WTC11 (cell line): ENCODE data around the gene C20orf204.

Source experiments
- RELA ChIP-seq: sonication (generic); formaldehyde crosslinking; IDR thresholded peaks from 2 replicates; pipeline ENCODE4 v1.8.1; 2022; ENCODE audit warnings: missing genetic modification reagents, mild to moderate bottlenecking, borderline replicate concordance
- TF ChIP-seq, protein P1 (sequence below): fragments of 250-450 bp; sonication (Bioruptor Pico); IDR thresholded peaks from 2 replicates; pipeline ENCODE4 v2.1.2; 2022; ENCODE audit warnings: mild to moderate bottlenecking, moderate library complexity
- TF ChIP-seq, protein P2 (sequence below): sonication (generic); formaldehyde crosslinking; IDR thresholded peaks from 2 replicates; pipeline ENCODE4 v1.8.1; 2023; ENCODE audit warnings: mild to moderate bottlenecking, missing genetic modification reagents, moderate library complexity
- TF ChIP-seq, protein P3 (sequence below): fragments of 200-600 bp; IDR thresholded peaks from 2 replicates; pipeline ENCODE4 v1.8.0; 2022; ENCODE audit warnings: antibody characterized with exemption

DNA sequence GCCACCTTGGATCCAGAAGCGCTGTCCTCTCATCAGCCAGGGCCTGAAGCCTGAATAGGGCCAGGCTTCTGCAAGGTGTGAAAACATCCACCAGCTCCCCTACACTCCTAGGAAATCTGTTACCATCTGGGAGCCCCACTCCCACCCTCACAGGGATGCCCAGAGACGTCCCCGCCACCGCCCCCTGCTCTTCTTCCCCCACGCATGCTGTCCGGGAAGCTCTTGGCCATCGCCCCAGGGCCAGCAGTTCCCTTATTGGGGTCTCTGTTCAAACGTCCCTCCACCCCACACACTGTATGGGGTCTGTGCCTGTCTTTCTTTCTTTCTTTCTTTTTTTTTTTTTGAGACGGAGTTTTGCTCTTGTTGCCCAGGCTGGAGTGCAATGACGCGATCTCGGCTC is 39.6 kb downstream of the C20orf204 start:
- TF ChIP-seq, protein P1, sequence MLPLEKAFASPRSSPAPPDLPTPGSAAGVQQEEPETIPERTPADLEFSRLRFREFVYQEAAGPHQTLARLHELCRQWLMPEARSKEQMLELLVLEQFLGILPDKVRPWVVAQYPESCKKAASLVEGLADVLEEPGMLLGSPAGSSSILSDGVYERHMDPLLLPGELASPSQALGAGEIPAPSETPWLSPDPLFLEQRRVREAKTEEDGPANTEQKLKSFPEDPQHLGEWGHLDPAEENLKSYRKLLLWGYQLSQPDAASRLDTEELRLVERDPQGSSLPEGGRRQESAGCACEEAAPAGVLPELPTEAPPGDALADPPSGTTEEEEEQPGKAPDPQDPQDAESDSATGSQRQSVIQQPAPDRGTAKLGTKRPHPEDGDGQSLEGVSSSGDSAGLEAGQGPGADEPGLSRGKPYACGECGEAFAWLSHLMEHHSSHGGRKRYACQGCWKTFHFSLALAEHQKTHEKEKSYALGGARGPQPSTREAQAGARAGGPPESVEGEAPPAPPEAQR (CRISPR knock-in tag) = no peak
- TF ChIP-seq RELA (CRISPR knock-in tag) = no peak
- TF ChIP-seq, protein P2, sequence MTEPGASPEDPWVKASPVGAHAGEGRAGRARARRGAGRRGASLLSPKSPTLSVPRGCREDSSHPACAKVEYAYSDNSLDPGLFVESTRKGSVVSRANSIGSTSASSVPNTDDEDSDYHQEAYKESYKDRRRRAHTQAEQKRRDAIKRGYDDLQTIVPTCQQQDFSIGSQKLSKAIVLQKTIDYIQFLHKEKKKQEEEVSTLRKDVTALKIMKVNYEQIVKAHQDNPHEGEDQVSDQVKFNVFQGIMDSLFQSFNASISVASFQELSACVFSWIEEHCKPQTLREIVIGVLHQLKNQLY = no peak
- TF ChIP-seq, protein P3, sequence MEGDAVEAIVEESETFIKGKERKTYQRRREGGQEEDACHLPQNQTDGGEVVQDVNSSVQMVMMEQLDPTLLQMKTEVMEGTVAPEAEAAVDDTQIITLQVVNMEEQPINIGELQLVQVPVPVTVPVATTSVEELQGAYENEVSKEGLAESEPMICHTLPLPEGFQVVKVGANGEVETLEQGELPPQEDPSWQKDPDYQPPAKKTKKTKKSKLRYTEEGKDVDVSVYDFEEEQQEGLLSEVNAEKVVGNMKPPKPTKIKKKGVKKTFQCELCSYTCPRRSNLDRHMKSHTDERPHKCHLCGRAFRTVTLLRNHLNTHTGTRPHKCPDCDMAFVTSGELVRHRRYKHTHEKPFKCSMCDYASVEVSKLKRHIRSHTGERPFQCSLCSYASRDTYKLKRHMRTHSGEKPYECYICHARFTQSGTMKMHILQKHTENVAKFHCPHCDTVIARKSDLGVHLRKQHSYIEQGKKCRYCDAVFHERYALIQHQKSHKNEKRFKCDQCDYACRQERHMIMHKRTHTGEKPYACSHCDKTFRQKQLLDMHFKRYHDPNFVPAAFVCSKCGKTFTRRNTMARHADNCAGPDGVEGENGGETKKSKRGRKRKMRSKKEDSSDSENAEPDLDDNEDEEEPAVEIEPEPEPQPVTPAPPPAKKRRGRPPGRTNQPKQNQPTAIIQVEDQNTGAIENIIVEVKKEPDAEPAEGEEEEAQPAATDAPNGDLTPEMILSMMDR = no peak
